ENCODE results near the gene RAB1A.

RAB1A gene

DNA sequence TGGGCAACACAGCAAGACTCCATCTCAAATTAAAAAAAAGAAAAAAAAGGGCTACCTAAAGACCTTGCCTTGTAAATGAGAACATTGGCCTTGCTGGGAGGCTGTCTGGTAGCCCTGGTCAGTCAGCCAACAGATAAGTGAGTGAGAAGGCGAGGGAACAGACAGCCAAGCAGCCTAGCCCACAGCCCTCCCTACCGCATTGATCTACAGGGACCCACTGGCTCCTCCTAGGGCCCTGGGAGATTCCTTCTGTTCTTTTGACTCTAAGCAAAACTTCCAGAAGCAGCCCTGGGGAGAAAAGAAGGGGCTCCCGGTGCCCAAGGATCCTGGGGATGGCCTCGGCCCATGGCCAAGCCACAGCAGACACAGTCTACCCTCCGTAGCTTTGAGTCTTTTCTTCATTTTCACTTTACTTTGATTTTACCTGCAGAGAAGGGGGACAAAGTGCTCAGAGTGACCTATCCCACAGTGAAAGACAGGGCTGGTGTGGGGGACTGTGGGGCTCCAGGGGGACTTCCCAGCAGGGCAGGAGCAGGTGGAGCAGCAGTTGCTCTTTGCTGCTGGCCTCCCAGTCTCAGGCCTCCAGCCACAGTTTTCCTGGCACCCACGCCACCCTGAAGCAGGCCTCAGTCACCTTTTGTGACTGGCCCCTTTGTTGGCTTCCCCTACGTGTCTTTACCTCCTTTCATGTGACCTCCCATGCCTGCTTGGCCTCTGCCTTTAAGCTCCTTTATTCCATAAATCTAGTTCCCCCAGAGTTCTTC is 68.6 kb downstream of the RAB1A start:
- no peak for DNase-seq (ENCODE audit: low read depth in 2 of 2)

DNA sequence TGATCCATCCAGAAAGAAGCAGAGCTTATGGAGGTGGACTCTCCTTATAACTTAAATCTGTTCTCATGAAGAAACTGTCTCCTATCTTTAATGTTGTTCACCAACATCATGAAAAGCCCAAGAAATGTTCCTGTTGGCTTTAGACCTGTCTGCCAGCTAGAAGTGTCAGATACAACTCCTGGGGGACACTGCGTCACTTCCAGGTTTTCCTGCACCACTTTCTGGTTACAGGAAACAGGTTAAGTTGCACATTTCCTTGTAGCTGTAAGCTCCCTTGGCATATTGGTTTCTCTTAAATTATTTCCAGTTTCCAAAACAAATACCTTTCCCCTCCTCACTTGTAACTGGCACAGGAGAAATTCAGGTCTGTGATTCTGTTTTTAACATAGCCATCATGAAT is 70.8 kb downstream of the RAB1A start:
- DNase-seq (ENCODE audit: low read depth in 2 of 2) = no peak

DNA sequence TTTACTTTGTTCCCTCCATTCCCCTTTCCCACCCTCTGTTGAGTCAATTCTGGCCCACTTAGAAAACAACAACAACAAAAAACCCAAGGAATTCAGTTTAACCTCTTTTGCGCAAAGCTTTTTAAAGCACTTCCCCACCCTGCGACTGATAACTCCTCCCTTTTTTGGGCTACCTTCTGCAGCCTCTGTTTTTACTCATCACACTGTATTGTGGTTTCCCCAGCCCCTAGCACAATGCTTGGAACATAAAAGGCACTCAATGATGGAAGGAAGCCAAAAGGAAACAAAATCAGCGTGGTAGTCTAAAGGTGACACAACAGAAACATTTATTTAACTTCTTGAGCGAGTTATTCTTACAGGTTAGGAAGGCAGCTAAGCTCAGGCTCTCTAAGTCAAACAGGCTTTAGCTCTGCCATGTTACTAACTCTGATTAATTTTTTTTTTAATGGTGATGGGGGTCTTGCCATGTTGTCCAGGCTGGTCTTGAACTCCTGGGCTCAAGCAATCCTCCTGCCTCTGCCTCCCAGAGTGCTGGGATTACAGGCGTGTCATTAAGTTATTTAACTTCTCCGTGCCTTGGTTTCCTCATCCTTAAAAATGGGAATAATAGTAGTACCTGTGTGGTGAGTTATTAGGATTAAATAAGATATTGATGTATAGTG is 72.4 kb downstream of the RAB1A start:
- peak; percentile 23 to 55 for DNase-seq (ENCODE audit: low read depth in 2 of 2)

- no peak for DNase-seq (ENCODE audit: low read depth in 2 of 2)
These were observed 72.9 kb downstream of the RAB1A start for GRCh38 chr2:65057054-65057375.

DNA sequence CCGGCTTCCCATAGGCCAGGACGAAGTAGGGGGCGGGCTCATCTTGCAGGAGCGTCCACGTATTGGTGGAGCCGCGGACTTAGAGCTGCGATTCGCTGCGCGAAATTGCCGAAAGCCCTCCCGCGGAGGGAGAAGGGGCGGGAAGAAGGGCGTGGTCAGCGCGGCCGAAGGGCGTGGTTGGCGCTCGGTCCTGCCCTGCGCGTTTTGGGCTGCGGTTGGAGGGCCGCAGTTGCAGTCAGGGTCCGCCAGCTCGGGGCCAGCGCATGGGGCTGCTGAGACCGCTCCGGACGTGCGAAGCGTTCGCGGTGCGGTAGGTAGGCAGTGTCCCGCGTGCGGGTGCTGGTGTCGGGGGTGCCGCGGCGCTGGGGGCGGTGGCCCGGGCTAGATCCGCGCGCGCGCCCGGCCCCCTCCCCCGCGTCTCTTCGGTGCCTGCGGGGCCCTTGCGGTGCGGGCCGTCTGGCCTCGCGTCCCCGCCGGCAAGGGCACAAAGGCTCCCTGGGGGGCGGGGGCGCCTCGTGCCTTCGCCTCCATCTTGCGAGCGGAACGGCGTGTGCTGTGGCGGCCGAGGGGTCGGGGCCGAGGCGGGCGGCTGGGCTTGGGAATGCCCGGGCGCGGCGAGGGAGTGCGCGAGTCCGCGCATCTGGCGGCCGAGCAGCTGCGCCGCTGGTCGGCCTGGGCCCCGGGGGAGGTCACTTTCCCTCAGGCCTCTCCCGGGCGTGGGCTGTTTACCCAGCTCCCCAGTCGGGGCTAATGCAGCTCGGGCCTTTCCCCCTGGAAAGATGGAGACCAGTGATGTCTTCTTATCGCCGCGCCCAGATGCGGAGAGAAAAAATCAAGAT is 73.5 kb downstream of the RAB1A start, which contains the start of gene CEP68:
CEP68 (plus strand) TSS at position 202 of the 839 bp plus-strand sequence. CDS start 13,029 bp downstream, outside the sequence.
- DNase-seq (ENCODE audit: low read depth in 2 of 2) = peak; percentile 94

GRCh38 chr2:65055422-65056214 is 74.3 kb downstream of the RAB1A start:
- no peak for DNase-seq (ENCODE audit: low read depth in 2 of 2)

GRCh38 chr2:65054749-65055421 is 75.0 kb downstream of the RAB1A start:
- no peak for DNase-seq (ENCODE audit: low read depth in 2 of 2)

GRCh38 chr2:65053199-65053598 is 76.7 kb downstream of the RAB1A start:
- DNase-seq (ENCODE audit: low read depth in 2 of 2) = no peak

- no peak for DNase-seq (ENCODE audit: low read depth in 2 of 2)
These were observed 79.0 kb downstream of the RAB1A start for GRCh38 chr2:65050931-65051330.

DNA sequence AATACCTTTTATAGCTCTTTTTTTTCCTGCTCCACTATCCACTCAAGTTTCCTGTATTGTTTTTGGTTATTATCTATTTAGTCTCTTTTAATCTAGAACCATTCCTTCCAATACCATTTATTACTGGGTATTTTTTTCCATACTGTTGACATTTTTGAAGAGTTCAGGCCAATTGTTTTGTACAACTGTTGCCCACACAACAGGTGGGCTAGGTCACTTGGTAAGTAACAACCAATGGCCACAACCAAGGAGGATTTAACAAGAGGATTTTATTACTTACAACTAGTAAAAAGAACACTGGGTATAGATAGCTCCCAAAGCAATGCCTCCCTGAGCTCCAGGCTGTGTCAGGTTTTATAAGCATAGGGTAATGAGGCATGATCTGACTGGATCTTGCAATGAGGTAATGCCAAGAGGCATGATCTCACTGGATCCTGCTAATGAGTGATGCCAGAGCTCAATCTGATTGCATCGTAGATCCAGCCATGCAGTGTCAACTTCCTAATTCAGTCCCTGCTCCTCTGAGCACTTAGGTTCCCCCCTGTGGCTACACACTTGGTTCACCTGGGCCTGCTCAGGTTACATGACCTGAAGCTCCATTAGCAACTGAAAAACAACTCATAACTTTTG is 80.8 kb downstream of the RAB1A start:
- DNase-seq (ENCODE audit: low read depth in 2 of 2) = no peak

DNA sequence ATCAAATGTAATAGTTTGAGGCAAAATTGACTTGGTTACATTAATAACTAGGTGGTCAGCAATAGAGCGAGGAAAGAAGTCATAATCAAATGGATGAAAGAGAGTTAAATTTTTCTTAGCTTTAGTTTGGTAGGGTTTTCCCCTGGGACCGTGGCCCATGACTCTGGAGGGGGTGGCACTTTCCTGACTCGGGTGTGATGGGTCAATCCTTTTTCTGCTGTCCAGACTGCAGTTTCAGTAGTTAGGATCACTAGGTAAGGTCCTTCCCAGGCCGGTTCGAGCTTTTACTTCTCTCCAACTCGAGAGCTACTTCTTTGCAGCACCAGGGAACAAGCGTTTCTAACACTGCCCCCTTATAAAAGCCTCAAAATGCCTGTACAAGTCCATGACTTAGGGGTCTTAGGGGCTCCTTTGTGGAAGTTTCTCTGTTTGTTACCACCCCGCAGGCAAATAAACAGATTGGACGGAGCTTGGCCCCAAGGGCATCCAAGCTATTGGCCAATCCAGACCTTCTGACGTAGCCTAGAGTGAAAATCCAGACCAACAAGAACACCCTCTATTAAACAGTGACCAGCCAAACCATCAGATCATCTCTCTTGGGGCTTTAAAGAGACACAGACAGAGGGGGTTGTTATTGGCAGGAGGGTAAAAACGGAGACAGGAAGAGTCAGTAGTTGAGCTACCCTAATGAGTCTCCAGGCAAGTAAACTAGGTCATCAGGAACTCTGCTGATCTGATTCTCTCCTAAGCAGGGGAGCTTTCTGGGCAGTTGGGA is 83.1 kb downstream of the RAB1A start:
- no peak for DNase-seq (ENCODE audit: low read depth in 2 of 2)

DNA sequence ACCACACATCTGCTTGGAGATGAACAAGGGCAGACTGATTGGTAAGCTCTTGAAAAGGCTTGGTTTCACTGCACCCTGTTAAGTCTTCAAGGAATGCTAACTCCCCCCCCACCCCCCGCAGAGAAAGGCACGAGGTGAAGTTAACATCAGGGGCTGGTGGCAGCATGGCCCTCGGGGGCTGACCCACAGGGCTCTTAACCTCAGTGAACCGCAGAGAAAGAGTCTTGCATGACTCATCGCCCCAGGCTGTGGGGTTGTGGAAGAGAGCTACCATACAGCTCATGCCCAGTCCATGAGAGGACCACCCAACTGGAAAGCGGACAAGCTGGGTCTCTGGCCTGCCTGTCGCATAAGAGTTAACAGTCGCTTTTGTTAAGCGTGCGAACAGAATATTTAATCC is 84.3 kb downstream of the RAB1A start:
- no peak for DNase-seq (ENCODE audit: low read depth in 2 of 2)

DNA sequence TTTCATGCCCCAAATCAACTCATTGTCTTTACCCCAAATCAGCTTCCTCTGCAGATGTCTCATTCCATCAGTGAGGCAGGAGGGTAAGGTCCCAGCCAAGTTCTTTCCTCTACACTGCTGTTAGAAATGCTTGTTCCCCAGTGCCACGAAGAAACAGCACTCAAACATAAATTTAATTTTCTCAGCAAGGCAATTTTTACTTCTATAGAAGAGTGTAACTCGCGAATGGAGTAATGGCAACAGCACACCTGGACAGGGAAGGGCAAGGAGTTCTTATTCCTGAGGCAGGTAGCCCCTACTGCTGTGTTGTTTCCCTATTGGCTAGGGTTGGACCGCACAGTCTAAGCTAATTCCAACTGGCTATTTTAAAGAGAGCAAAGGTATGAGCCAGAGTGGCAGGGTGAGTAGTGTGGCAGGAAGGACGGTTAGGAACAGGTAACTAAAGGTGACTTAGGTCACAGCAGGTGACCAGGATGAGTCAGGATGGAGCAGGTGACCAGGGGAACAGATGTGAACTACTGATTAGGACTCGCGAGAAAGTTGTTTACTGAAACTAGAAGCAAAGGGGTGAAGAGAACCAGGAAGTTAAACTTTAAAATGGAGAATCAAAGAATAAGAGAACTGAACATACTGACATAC is 85.7 kb downstream of the RAB1A start:
- DNase-seq (ENCODE audit: low read depth in 2 of 2) = no peak

DNA sequence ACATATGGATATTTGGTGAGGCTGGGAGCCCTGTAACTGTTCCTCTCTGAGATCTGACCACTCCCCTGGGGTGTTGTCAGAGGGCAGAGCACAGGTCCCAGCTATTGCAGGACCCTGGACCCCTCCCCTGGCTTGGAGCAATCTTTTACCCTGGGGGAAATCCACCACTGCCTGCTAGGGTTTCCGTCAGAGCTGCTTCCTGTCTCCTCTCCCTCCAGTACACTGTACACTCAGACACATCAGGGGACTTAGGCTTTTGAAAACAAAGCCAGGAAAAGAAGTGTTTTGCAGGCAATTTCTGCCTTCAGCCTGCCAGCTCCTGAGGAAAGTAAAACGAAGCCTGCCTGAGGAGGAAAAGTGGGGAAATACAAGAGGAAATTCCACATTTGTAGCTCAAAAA is 86.9 kb downstream of the RAB1A start:
- no peak for DNase-seq (ENCODE audit: low read depth in 2 of 2)

DNA sequence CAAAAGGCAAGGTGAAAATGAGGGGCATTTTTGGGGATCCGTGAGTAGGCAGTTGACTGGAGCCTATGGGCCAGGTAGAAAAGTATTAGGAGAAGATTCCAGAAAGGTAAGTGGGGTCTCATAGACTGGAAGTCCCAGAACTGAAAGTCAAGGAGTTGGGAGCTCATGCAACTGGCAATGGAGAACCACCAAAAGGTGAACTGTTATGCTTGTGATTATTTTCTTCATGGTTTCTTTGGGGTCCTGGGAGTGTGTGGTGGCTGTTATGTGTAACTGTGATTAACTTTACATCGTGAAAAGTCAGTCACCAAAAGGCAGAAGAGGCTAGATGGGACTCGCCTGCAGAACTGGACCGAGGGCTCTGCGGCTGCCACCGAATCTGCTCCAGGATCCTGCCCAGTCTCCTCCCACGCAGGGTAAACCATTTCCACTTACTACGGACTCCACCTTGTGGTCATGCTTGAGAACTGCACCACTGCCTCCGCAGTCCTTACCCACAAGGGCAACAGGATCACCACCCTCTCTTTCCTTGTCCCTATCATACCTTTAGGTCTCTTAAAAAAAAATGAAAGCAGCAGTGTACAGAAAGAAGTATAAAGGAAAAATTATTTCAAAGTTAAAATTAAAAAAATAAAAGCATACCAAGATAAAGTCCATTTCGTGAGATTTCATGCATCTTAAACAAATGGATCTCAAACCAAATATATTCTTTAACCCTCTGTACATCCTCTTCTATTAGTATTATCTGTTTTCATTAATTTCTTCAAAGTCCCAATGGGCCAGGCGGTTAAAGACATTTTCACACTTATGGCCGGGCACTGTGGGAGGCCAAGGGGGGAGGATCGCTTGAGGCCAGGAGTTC is 89.3 kb downstream of the RAB1A start:
- peak; percentile 59 to 60 for DNase-seq (ENCODE audit: low read depth in 2 of 2)

DNA sequence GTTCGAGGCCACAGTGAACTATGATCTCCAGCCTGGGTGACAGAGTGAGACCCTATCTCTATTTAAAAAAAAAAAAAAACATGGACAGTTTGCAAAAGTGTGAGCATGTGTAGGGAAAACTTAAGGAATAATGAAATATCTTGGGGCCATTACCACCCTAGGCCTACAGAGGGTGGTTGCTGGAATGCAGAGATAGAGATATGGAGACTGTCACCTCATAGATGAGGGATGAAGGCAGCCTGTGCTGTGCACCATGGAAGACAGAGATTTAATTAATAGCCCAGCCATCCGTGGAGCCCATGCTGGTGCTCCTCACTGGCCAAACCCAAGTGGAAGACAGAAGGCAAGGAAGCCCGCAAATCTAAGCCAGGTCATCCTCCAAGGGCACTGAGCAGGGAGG is 90.3 kb downstream of the RAB1A start:
- DNase-seq (ENCODE audit: low read depth in 2 of 2) = no peak

- no peak for DNase-seq (ENCODE audit: low read depth in 2 of 2)
These were observed 92.7 kb downstream of the RAB1A start for GRCh38 chr2:65037178-65037577.

Measured in stimulated activated CD8-positive, alpha-beta memory T cell treated with anti-CD3 and anti-CD28 coated beads, Interleukin-7, amount 100 ng/mL, for 4 hours (primary cell).